ENCODE data around the gene ZFP62.
A peak's percentile ranks its signal among the peaks of the same experiment; 100 is the strongest.
"Not testable (repeated sequence)": the region's sequence is repeated elsewhere in the genome, so short reads cannot be mapped to it uniquely, and the experiment has no call there.

ZFP62 gene

GRCh38 chr5:180860887-180861822 lies at the start of gene ZFP62:
Gene ZFP62, minus strand, starts transcription at chr5:180861276. Its CDS starts 57 bp downstream, at chr5:180861219.
- DNase-seq: peak; percentile 85

- no peak for DNase-seq
Measured at GRCh38 chr5:180910735-180911134, 49.7 kb upstream of the ZFP62 start.

GRCh38 chr5:180910182-180910581 lies 49.1 kb upstream of the ZFP62 start:
- DNase-seq: no peak

DNA sequence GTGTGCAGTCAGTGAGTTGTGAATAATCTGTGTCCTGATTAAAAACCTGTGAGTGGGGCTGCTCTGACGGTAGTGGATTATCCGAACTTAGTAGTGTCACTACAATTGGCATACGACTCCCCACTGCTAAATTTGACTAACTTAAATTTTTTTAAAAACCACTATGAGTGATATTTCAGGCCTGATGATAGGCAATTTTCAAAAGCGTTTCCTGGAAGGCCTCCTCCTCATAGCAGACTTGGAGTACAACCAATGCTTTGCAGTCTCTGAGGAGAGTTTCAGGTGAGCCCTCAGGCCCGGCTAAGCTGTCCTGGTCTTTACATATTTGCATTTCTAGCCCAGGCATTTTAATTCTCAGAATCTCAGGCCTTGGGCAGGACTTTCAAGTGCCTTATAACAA lies 48.7 kb upstream of the ZFP62 start:
- DNase-seq: no peak

DNA sequence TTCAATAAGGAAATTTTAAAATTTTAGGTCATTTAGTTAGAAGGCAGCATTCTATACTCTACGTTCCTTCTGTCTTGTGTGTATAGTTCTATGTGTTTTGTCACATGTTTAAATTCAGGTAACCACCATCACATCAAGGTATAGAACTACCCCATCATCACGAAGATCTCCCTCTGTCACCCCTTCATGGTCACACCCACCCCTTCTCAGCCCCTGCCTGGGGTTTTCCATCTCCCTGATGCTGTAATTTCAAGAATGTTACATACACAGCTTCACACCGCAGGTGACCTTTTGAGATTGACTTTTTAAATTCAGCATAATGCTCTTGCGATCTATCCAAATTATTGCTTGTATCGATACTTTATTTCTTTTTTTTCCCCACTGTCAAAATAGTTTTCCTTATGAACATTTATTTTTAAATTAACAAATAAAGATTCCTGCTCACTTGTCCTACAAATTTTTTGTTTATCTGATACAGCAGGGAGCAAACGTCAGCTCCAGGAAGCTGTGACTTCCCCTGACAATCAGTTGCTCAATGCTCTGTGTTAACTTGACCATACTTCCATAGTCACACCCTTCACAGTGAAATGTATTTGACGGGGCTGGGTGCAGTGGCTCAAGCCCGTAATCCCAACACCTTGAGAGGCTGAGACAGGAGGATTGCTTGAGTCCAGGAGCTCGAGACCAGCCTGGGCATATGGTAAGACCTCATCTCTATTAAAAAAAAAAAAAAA lies 48.1 kb upstream of the ZFP62 start:
- no peak for DNase-seq

GRCh38 chr5:180908400-180908799 lies 47.3 kb upstream of the ZFP62 start:
- no peak for DNase-seq

DNA sequence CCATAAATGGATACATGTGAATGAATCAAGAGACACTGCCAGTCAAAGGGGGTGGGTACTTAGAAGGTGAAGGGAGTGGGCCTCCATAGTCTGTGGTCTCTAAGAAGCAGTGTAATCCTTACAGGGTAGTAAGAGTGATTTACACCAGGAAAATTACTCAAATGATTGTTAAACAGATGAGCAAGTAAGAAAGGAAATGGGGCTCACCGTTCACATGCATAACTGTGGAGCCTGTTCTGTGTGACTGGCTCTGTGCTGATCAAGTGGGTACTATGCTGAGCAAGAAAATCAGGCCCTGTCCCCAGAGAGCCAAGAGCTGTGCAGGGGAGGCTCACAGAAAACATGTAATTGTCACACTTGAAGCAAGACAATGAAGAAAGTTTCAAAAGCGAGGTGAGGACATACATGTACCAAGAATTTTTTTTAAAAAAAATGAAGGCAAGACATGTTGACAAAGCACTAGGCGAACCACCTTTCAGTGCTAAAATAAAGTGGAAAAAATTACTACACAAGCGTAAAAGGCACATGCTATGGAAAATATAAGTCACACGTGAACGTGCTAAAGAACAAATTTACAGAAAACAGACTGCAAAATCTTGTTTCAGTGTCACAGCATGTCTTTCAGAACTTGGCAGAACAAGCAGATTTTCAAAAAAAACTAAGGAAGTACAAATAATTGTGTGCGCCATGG lies 40.4 kb upstream of the ZFP62 start:
- DNase-seq: no peak

DNA sequence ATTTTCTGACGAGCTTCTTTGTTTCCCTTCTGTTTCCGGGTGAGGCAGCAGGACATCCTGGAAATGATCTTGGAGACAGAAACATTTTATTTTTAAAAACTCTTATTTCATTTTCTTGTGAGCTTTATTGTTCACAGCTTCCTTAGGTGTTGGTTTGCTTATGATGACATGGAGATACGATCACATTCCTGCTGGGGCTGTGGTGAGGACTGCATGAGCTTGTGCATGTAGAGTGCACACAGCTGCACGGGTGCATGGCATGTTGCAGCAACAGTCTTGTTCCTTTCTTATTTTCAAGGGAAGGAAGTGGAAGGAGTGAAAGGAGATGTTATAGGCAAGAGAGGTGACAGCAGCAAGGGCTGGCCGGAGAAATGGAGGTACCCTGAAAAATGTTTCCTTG lies 39.1 kb upstream of the ZFP62 start:
- DNase-seq: no peak

DNA sequence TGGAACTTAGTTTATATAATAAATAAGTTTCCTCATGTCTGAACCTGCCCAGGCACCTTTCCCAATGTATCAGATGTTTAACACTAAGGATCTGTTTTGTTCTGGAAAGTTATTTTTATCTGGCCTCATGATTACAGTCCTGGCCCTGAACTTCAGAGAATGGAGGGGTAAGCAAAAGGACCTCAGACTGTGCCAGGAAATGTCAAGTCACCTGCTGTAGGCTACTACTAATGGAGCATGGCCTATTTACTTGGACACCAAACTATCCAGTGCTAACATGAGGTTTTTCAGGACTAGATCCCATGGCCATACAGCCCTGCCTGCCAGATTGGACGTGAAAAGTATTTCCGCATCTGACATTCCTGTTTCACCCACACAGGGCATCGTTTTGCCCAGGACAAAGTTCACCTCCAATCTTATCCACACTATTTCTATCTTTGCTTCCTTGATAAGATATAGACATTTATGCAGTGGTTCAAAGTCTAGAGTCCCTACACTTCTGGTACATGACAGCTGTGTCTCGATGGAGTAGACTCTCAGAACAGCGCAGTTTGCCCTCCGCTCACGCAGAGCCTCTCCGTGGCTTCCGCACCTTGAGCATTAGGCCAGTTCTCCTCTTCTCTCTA lies 37.7 kb upstream of the ZFP62 start, which contains the start of gene BTNL8:
BTNL8 (plus strand) TSS at position 539 of the 626 bp plus-strand sequence. CDS start 152 bp downstream, outside the sequence.
- DNase-seq: no peak

DNA sequence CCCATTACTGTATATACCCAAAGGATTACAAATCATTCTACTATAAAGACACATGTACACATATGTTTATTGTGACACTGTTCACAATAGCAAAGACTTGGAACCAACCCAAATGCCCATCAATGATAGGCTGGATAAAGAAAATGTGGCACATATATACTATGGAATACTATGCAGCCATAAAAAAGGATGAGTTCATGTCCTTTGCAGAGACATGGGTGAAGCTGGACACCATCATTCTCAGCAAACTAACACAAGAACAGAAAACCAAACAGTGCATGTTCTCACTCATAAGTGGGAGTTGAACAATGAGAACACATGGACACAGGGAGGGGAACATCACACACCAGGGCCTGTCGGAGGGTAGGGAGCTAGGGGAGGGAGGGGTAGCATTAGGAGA lies 34.3 kb upstream of the ZFP62 start:
- DNase-seq: not testable (repeated sequence)

GRCh38 chr5:180889381-180889780 lies 28.3 kb upstream of the ZFP62 start:
- no peak for DNase-seq

GRCh38 chr5:180885845-180886529 lies 24.9 kb upstream of the ZFP62 start:
- not testable (repeated sequence) for DNase-seq

DNA sequence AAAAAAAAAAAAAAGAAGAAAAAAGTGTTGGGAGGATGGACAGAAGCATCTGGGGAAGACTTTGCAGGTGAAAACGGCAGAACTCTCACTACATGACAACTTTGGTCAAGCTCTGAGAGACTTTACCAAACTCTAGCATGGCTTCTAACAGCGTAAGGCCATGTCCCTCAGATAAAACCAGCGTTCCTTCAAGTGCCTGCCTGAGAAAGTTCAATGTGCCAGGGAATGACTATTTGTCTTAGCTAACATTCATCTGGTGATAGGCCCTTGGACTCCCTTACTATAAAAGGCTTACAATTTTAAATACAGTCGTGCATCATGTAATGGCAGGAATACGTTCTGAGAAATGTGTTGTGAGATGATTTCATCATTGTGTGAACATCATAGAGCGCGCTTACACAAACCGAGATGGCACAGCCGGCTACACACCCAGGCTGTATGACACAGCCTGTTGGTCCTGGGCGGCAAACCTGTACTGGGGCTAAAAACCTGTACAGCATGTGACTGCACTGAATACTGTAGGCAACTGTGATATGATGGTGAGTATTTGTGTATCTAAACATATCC lies 14.9 kb upstream of the ZFP62 start:
- DNase-seq: no peak

GRCh38 chr5:180874804-180875582 lies 13.9 kb upstream of the ZFP62 start:
- no peak for DNase-seq

DNA sequence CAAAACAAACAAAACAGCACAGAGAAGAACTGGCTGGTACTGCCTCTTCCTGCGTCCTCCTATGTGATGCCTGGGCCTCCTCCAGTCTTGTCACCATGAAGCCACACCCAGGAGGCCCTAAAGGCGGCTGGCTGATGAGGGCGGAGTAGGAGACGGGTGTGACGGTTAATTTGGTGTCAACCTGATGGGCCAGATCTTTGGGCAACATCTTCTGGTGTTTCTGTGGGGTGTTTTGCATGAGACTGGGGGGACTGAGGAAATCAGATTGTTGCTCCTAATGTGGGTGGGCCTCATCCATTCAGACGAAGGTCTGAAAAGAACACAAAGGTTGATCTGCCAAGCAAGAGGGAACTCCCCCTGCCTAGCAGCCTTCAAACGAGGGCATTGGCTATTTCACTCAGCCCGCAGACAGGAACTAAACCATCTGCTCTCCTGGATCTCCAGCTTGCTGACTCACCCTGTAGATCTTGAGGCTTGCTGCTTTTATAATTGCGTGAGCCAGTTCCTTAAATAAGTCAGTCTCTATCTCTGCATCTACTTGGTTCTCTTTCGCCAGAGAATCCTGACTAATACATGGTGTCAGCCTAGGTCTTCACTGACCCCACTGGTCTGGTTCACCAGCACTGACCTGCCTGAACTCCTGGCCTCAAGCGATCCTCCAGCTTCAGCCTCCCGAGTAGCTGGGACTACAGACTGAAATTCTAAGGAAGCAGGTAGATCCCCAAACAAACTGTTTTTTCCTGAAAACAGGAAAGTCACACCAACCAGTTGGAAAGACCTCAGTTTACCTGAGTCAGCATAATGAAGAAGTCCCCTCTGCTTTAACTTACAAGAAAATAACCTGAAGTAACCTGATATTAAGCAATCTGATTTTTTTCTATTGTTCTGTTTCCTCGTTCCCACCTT lies 12.8 kb upstream of the ZFP62 start:
- no peak for DNase-seq

- no peak for DNase-seq
Measured at GRCh38 chr5:180872419-180872818, 11.3 kb upstream of the ZFP62 start.

- DNase-seq: no peak
Measured at GRCh38 chr5:180870276-180871068, 9.4 kb upstream of the ZFP62 start.

DNA sequence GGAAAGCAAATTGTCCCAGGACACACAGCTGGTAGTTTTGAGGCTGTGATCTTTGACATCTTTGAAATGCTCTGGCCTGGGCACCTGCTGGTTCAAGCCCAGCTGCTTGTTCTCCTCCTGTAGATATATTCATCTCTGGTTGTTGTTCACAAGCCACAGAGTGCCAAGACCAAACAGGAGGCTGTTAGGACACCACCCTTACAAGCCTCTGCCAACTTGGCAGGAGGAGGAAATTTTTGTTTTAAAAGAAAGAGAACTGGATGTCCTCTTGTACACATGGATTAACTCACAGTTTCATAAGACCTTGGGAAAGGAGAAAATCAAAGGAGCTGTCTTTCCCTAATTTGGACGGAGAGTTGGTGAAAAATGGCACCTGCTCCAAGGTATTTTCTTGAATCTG lies 8.5 kb upstream of the ZFP62 start:
- DNase-seq: no peak

GRCh38 chr5:180868960-180869359 lies 7.9 kb upstream of the ZFP62 start:
- peak; percentile 66 for DNase-seq

Measured in stimulated activated CD4-positive, alpha-beta T cell treated with anti-CD3 and anti-CD28 coated beads, Interleukin-12 subunit alpha, Interleukin-12 subunit beta, amount 100 ng/mL, for 4 hours (primary cell).